ENCODE results near the gene METTL18. TPM values are rescaled to one million over a fixed set of nuclear protein-coding genes. Genes with fewer than 3 reads are reported as not detected.
"Not testable (repeated sequence)": the region's sequence is repeated elsewhere in the genome, so short reads cannot be mapped to it uniquely, and the experiment has no call there.

The METTL18 gene
- total RNA-seq (2014; rRNA removed; shearing (Covaris generic)), result 13.6 and 17.0 TPM in 2 replicates
- 4.1 and 5.1 TPM in 2 replicates for polyA plus RNA-seq (2015; cell fraction: cytosol; rRNA removed)
- 8.0 and 8.3 TPM in 2 replicates for polyA plus RNA-seq (2015; cell fraction: nucleus; rRNA removed)

- in situ Hi-C loops (cut with HindIII; ENCODE audit: low pct_unique_long_range_greater_than_20kb, low sequenced_read_pairs), result no loop called here
These were observed at the start of gene METTL18 for GRCh38 chr1:169794530-169795416. METTL18 (minus strand) TSS chr1:169794907; CDS start chr1:169793695, 1,212 bp downstream.

GRCh38 chr1:169838942-169839341 lies 44.2 kb upstream of the METTL18 start:
- DNase-seq (ENCODE audit: low read depth, low spot score), result no peak
- in situ Hi-C loops (cut with HindIII; ENCODE audit: low pct_unique_long_range_greater_than_20kb, low sequenced_read_pairs), result no loop called here

More at GRCh38 chr1:169794530-169795416, at the start of gene METTL18:
- peak; percentile 93 for DNase-seq (ENCODE audit: low read depth, low spot score)

GRCh38 chr1:169836198-169836597 lies 41.5 kb upstream of the METTL18 start:
- in situ Hi-C loops (cut with HindIII; ENCODE audit: low pct_unique_long_range_greater_than_20kb, low sequenced_read_pairs), result no loop called here
- DNase-seq (ENCODE audit: low read depth, low spot score), result no peak

- in situ Hi-C loops (cut with HindIII; ENCODE audit: low pct_unique_long_range_greater_than_20kb, low sequenced_read_pairs), result no loop called here
These were observed 40.9 kb upstream of the METTL18 start for GRCh38 chr1:169835647-169836046.

GRCh38 chr1:169834869-169835268 lies 40.2 kb upstream of the METTL18 start:
- in situ Hi-C loops (cut with HindIII; ENCODE audit: low pct_unique_long_range_greater_than_20kb, low sequenced_read_pairs), result no loop called here

More at GRCh38 chr1:169835647-169836046, 40.9 kb upstream of the METTL18 start:
- DNase-seq (ENCODE audit: low read depth, low spot score), result peak; percentile 32

GRCh38 chr1:169833179-169833901 lies 38.6 kb upstream of the METTL18 start:
- no peak for DNase-seq (ENCODE audit: low read depth, low spot score)
- in situ Hi-C loops (cut with HindIII; ENCODE audit: low pct_unique_long_range_greater_than_20kb, low sequenced_read_pairs), result no loop called here

More at GRCh38 chr1:169834869-169835268, 40.2 kb upstream of the METTL18 start:
- DNase-seq (ENCODE audit: low read depth, low spot score), result no peak

GRCh38 chr1:169829671-169830070 lies 35.0 kb upstream of the METTL18 start:
- in situ Hi-C loops (cut with HindIII; ENCODE audit: low pct_unique_long_range_greater_than_20kb, low sequenced_read_pairs), result no loop called here
- no peak for DNase-seq (ENCODE audit: low read depth, low spot score)

GRCh38 chr1:169824153-169824552 lies 29.4 kb upstream of the METTL18 start:
- in situ Hi-C loops (cut with HindIII; ENCODE audit: low pct_unique_long_range_greater_than_20kb, low sequenced_read_pairs), result no loop called here
- no peak for DNase-seq (ENCODE audit: low read depth, low spot score)

- in situ Hi-C loops (cut with HindIII; ENCODE audit: low pct_unique_long_range_greater_than_20kb, low sequenced_read_pairs), result no loop called here
- no peak for DNase-seq (ENCODE audit: low read depth, low spot score)
These were observed 26.8 kb upstream of the METTL18 start for GRCh38 chr1:169821500-169821899.

GRCh38 chr1:169816617-169817016 lies 21.9 kb upstream of the METTL18 start:
- in situ Hi-C loops (cut with HindIII; ENCODE audit: low pct_unique_long_range_greater_than_20kb, low sequenced_read_pairs), result no loop called here
- no peak for DNase-seq (ENCODE audit: low read depth, low spot score)

GRCh38 chr1:169814265-169814664 lies 19.6 kb upstream of the METTL18 start:
- DNase-seq (ENCODE audit: low read depth, low spot score), result no peak
- in situ Hi-C loops (cut with HindIII; ENCODE audit: low pct_unique_long_range_greater_than_20kb, low sequenced_read_pairs), result no loop called here

GRCh38 chr1:169812131-169812530 lies 17.4 kb upstream of the METTL18 start:
- in situ Hi-C loops (cut with HindIII; ENCODE audit: low pct_unique_long_range_greater_than_20kb, low sequenced_read_pairs), result no loop called here
- no peak for DNase-seq (ENCODE audit: low read depth, low spot score)

GRCh38 chr1:169811418-169812035 lies 16.8 kb upstream of the METTL18 start:
- DNase-seq (ENCODE audit: low read depth, low spot score); in situ Hi-C loops (cut with HindIII; ENCODE audit: low pct_unique_long_range_greater_than_20kb, low sequenced_read_pairs): not testable (repeated sequence)

- peak; percentile 61 for DNase-seq (ENCODE audit: low read depth, low spot score)
- in situ Hi-C loops (cut with HindIII; ENCODE audit: low pct_unique_long_range_greater_than_20kb, low sequenced_read_pairs), result no loop called here
These were observed 14.8 kb upstream of the METTL18 start for GRCh38 chr1:169809370-169810095.

- in situ Hi-C loops (cut with HindIII; ENCODE audit: low pct_unique_long_range_greater_than_20kb, low sequenced_read_pairs), result no loop called here
- no peak for DNase-seq (ENCODE audit: low read depth, low spot score)
These were observed 10.2 kb upstream of the METTL18 start for GRCh38 chr1:169804941-169805340.

GRCh38 chr1:169802888-169803287 lies 8.2 kb upstream of the METTL18 start:
- in situ Hi-C loops (cut with HindIII; ENCODE audit: low pct_unique_long_range_greater_than_20kb, low sequenced_read_pairs), result no loop called here
- DNase-seq (ENCODE audit: low read depth, low spot score), result no peak

- DNase-seq (ENCODE audit: low read depth, low spot score), result no peak
- in situ Hi-C loops (cut with HindIII; ENCODE audit: low pct_unique_long_range_greater_than_20kb, low sequenced_read_pairs), result no loop called here
These were observed 2.6 kb upstream of the METTL18 start for GRCh38 chr1:169797281-169797680.
